Frontal cortex (tissue), 4 donors: ENCODE results near the gene GABRG3. TPM values are rescaled to one million over a fixed set of nuclear protein-coding genes. Genes with fewer than 3 reads are reported as not detected.

ENCODE experiments used
- DNase-seq, 2 donors: peaks; one replicate each; pipeline ENCODE4 v3.0.0; 2012; ENCODE audit warnings: low spot score in 2 of 2
- FAIRE-seq: peaks from 2 replicates; lab custom pipeline; 2012; peaks lifted over from hg19 to GRCh38; lab: Jason Lieb, UNC
- total RNA-seq: library from RNA; depleted of rRNA; stranded (reverse); fragments of >200 nt; gene quantifications from one replicate; pipeline ENCODE4 v1.2.3, GENCODE V29; 2014
- donor health status: control.
- donor health status: control.
- donor health status: control.

GABRG3 gene
- total RNA-seq, 1 donor from 2014 or later, result 24.1 TPM

GRCh38 chr15:27512281-27513001 lies 541.5 kb downstream of the GABRG3 start:
- DNase-seq, result no peak
- no peak for FAIRE-seq

GRCh38 chr15:27514526-27514925 lies 543.5 kb downstream of the GABRG3 start:
- FAIRE-seq, result no peak
- no peak for DNase-seq

GRCh38 chr15:27527490-27528067 lies 556.6 kb downstream of the GABRG3 start:
- no peak for DNase-seq

GRCh38 chr15:27529399-27529798 lies 558.4 kb downstream of the GABRG3 start:
- FAIRE-seq (no peak), DNase-seq (no peak)

More at GRCh38 chr15:27527490-27528067, 556.6 kb downstream of the GABRG3 start:
- no peak for FAIRE-seq

- no peak for FAIRE-seq
- DNase-seq, result no peak
Measured at GRCh38 chr15:27530994-27531393, 560.0 kb downstream of the GABRG3 start.

- FAIRE-seq (no peak), DNase-seq (no peak)
Measured at GRCh38 chr15:27532358-27532757, 561.4 kb downstream of the GABRG3 start.

- DNase-seq (no peak), FAIRE-seq (no peak)
Measured at GRCh38 chr15:27535445-27536129, 564.6 kb downstream of the GABRG3 start.

GRCh38 chr15:27538325-27538724 lies 567.3 kb downstream of the GABRG3 start:
- FAIRE-seq, result no peak
- no peak for DNase-seq

GRCh38 chr15:27541581-27541980 lies 570.6 kb downstream of the GABRG3 start:
- DNase-seq (no peak), FAIRE-seq (no peak)

- no peak for FAIRE-seq
Measured at GRCh38 chr15:27545494-27546255, 574.7 kb downstream of the GABRG3 start.

GRCh38 chr15:27549746-27550145 lies 578.8 kb downstream of the GABRG3 start:
- DNase-seq (no peak), FAIRE-seq (no peak)

More at GRCh38 chr15:27545494-27546255, 574.7 kb downstream of the GABRG3 start:
- DNase-seq, result no peak

GRCh38 chr15:27550635-27551034 lies 579.7 kb downstream of the GABRG3 start:
- no peak for FAIRE-seq
- DNase-seq, result no peak

GRCh38 chr15:27561816-27562215 lies 590.8 kb downstream of the GABRG3 start:
- DNase-seq (no peak), FAIRE-seq (no peak)

- FAIRE-seq (no peak), DNase-seq (no peak)
Measured at GRCh38 chr15:27563765-27564370, 592.9 kb downstream of the GABRG3 start.

GRCh38 chr15:27564656-27565055 lies 593.7 kb downstream of the GABRG3 start:
- FAIRE-seq, result no peak
- DNase-seq, result no peak

GRCh38 chr15:27570746-27571145 lies 599.8 kb downstream of the GABRG3 start:
- FAIRE-seq (no peak), DNase-seq (no peak)

GRCh38 chr15:27573805-27574485 lies 603.0 kb downstream of the GABRG3 start:
- DNase-seq, result no peak
- no peak for FAIRE-seq

GRCh38 chr15:27574541-27575054 lies 603.6 kb downstream of the GABRG3 start:
- FAIRE-seq (no peak), DNase-seq (no peak)

GRCh38 chr15:27575521-27575920 lies 604.5 kb downstream of the GABRG3 start:
- DNase-seq (no peak), FAIRE-seq (no peak)
